Stomach (tissue), 9 donors: ENCODE data around the gene IZUMO1. TPM values are rescaled to one million over a fixed set of nuclear protein-coding genes. Genes with fewer than 3 reads are reported as not detected.

Experiments used
- DNase-seq, 2 donors: peaks; one replicate each; pipeline versions ENCODE4 v3.0.0 to v3.0.0-alpha.2; 2013 to 2019
- H3K27ac ChIP-seq, 5 donors: fragments of 200-600 bp in 4 of 5; sonication (generic) in 4 of 5; one replicate each; pipeline ENCODE4 v1.5.1; 2013 to 2019; ENCODE audit warnings: mild to moderate bottlenecking in 1 of 5, moderate library complexity in 1 of 5
- H3K27me3 ChIP-seq, 3 donors: fragments of 200-600 bp; sonication (generic); one replicate each; pipeline ENCODE4 v1.5.1; 2017 to 2019; ENCODE audit warnings: mixed run types in 1 of 3
- H3K36me3 ChIP-seq, 4 donors: fragments of 200-600 bp; sonication (generic); 1 replicate in 3 of 4; 2 replicates in 1 of 4; pipeline ENCODE4 v1.5.1; 2016 to 2019
- H3K4me1 ChIP-seq, 4 donors: fragments of 200-600 bp; sonication (generic); one replicate each; pipeline ENCODE4 v1.5.1; 2016 to 2019
- H3K4me3 ChIP-seq, 4 donors: fragments of 200-600 bp; sonication (generic) in 3 of 4; one replicate each; pipeline ENCODE4 v1.5.1; 2016 to 2019; ENCODE audit warnings: mild to moderate bottlenecking in 1 of 4
- H3K9me3 ChIP-seq, 4 donors: fragments of 200-600 bp; sonication (generic); one replicate each; pipeline ENCODE4 v1.5.1; 2016 to 2019
- CTCF ChIP-seq, 7 experiments: fragments of 450-650 bp in 4 of 7; fragments of 200-600 bp in 3 of 7; sonication (generic) in 3 of 7; IDR thresholded peaks; one replicate each; pipeline ENCODE4 v1.5.1; 2016 to 2019; ENCODE audit warnings: antibody characterized with exemption in 7 of 7, control low read depth in 2 of 7, mild to moderate bottlenecking in 1 of 7
- EP300 ChIP-seq: sonication (generic); formaldehyde crosslinking; IDR thresholded peaks from one replicate; pipeline ENCODE4 v1.6.1; 2017; ENCODE audit warnings: antibody characterized with exemption
- POLR2A ChIP-seq, 4 donors: fragments of 450-650 bp; IDR thresholded peaks; one replicate each; pipeline ENCODE4 v1.6.1; 2016; ENCODE audit warnings: antibody characterized with exemption in 4 of 4, control low read depth in 2 of 4, mild to moderate bottlenecking in 1 of 4, moderate library complexity in 1 of 4
- POLR2AphosphoS5 ChIP-seq, 3 donors: sonication (generic); formaldehyde crosslinking; IDR thresholded peaks; one replicate each; pipeline ENCODE4 v1.6.1; 2016; ENCODE audit warnings: antibody characterized with exemption in 3 of 3
- WGBS, 5 donors: extraction: QIAGEN DNeasy Blood & Tissue Kit in 3 of 5; methylation state at CpG; one replicate each; pipeline versions ENCODE4 v1.1.5 to v1.1.7; 2013 to 2018; 5-methylcytosine and 5-hydroxymethylcytosine counted together
- intact Hi-C: fragments of 100-400 bp; cut with DNase I; formaldehyde crosslinking; loops from one replicate; pipeline ENCODE4 v1.15.1; 2023; ENCODE audit warnings: low total_unique reads
- polyA plus RNA-seq, 3 donors: library from polyadenylated mRNA; stranded (reverse); fragments of 200-250 nt; gene quantifications; one replicate each; pipeline ENCODE4 v1.2.3, GENCODE V29; 2013
- total RNA-seq, 5 donors: library from RNA; depleted of rRNA; stranded (reverse); fragments of >200 nt; gene quantifications; one replicate each; pipeline versions ENCODE4 v1.1.0 to v1.2.3, GENCODE V29; 2014 to 2016
- donor health status: healthy with polysubstance abuse.
- donor health status: Bipolar disorder and iron deficiency.
- donor health status: healthy.

Gene IZUMO1
- total and polyA plus RNA-seq, 8 donors, result 0.62 to 14.3 (median 4.0) TPM; not detected in 3

DNA sequence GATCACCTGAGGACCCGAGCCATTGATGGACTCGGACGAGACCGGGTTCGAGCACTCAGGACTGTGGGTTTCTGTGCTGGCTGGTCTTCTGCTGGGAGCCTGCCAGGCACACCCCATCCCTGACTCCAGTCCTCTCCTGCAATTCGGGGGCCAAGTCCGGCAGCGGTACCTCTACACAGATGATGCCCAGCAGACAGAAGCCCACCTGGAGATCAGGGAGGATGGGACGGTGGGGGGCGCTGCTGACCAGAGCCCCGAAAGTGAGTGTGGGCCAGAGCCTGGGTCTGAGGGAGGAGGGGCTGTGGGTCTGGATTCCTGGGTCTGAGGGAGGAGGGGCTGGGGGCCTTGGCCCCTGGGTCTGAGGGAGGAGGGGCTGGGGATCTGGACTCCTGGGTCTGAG is 9.5 kb upstream of the IZUMO1 start:
- TF ChIP-seq POLR2A (IDR thresholded peaks at IDR 0.05), result no peak
- Histone ChIP-seq H3K27ac (no peak overlapping the region), H3K36me3 (no peaks in the 10 kb centered on the region), H3K27me3 (peaks cover 0 to 34% (median 10%) of the 10 kb centered on the region in 3 donors), H3K4me1 (peaks cover 6 to 23% (median 21%) of the 10 kb centered on the region in 4 donors), H3K4me3 (no peak overlapping the region), H3K9me3 (no peaks in the 10 kb centered on the region)
- DNase-seq, result no peak
- 85 to 97% (median 92%) methylated on average over 6 to 11 of the region's 11 CpGs for WGBS, 5 donors
- intact Hi-C loops, result no loop called here

GRCh38 chr19:48755787-48756186 is 9.1 kb upstream of the IZUMO1 start:
- no peak overlapping the region for H3K27ac ChIP-seq
- intact Hi-C loops, result no loop called here
- H3K9me3 ChIP-seq, result no peaks in the 10 kb centered on the region
- H3K27me3 ChIP-seq, result peaks cover 0 to 38% (median 10%) of the 10 kb centered on the region in 3 donors
- peaks cover 7 to 27% (median 25%) of the 10 kb centered on the region in 4 donors for H3K4me1 ChIP-seq
- WGBS, 5 donors, result 42 to 74% (median 70%) methylated on average over 2 to 5 of the region's 5 CpGs
- H3K36me3 ChIP-seq, result no peaks in the 10 kb centered on the region
- TF ChIP-seq EP300 (no peak), POLR2AphosphoS5 (IDR thresholded peaks at IDR 0.05) (no peak), CTCF (IDR thresholded peaks at IDR 0.05) (no peak), POLR2A (IDR thresholded peaks at IDR 0.05) (no peak)
- no peak for DNase-seq
- H3K4me3 ChIP-seq, result no peak overlapping the region

DNA sequence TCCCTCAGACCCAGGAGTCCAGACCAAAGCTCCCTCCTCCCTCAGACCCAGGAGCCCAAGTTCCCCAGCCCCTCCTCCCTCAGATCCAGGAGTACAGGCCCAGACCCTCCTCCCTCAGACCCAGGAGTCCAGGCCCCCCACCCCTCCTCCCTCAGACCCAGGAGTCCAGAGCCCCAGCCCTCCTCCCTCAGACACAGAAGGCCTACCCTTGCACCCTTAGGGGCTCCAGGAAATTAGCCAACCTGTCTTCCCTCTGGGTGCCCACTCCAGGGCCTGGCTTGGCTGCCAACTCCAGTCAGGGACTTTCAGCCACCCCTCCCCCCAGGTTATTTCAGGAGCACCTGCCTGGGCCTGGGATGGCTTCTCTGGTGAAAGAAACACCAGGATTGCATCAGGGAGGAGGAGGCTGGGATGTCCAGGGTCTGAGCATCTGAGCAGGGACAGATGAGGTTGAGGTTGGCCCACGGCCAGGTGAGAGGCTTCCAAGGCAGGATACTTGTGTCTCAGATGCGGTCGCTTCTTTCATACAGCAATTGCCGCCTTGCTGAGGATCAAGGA is 8.5 kb upstream of the IZUMO1 start, which contains the start of gene FGF21:
FGF21 (plus strand) TSS at position 441 of the 558 bp plus-strand sequence. CDS start 713 bp downstream, outside the sequence.
- Histone ChIP-seq H3K4me3 (no peak within 1 kb of the TSS), H3K36me3 (peaks cover 0 to 3% (median 0%) of the 10 kb centered on the region in 4 donors), H3K27me3 (peaks cover 0 to 45% (median 10%) of the 10 kb centered on the region in 3 donors), H3K9me3 (no peaks in the 10 kb centered on the region), H3K4me1 (peaks cover 11 to 33% (median 26%) of the 10 kb centered on the region in 4 donors), H3K27ac (no peak within 1 kb of the TSS)
- DNase-seq, result no peak
- WGBS, 5 donors, result 78 to 92% (median 83%) methylated on average over 4 of the region's 4 CpGs
- TF ChIP-seq POLR2A (IDR thresholded peaks at IDR 0.05) (no peak), POLR2AphosphoS5 (IDR thresholded peaks at IDR 0.05) (no peak), CTCF (IDR thresholded peaks at IDR 0.05) (no peak), EP300 (no peak)
- intact Hi-C loops, result no loop called here

- peak within 1 kb of the TSS; percentile 48 to 58 (median 54) for H3K4me3 ChIP-seq
- peak; percentile 95 to 97 for DNase-seq
- peak in 1 of 4 donors; percentile 68 for TF ChIP-seq POLR2A (IDR thresholded peaks at IDR 0.05)
- peak in 2 of 3 donors; percentile 88 to 92 for TF ChIP-seq POLR2AphosphoS5 (IDR thresholded peaks at IDR 0.05)
- no peak for TF ChIP-seq EP300
- TF ChIP-seq CTCF (IDR thresholded peaks at IDR 0.05), result peak in 3 of 7 experiments; percentile 23 to 72 (median 49)
- H3K9me3 ChIP-seq, result no peaks in the 10 kb centered on the region
- intact Hi-C loops, result no loop called here
- peaks cover 15 to 43% (median 28%) of the 10 kb centered on the region in 4 donors for H3K4me1 ChIP-seq
- H3K36me3 ChIP-seq, result peaks cover 0 to 9% (median 0%) of the 10 kb centered on the region in 4 donors
- H3K27ac ChIP-seq, result peak within 1 kb of the TSS; percentile 81 to 89 (median 86)
- H3K27me3 ChIP-seq, result peaks cover 0 to 55% (median 10%) of the 10 kb centered on the region in 3 donors
- 1 to 6% (median 2%) methylated on average over 17 to 73 of the region's 73 CpGs for WGBS, 5 donors
Measured at GRCh38 chr19:48752496-48753365, 6.0 kb upstream of the IZUMO1 start, which contains the start of gene FUT1. FUT1 (minus strand) TSS chr19:48752641; CDS start chr19:48751281, 1,360 bp downstream.
